ENCODE results near the gene PLOD1. TPM values are rescaled to one million over a fixed set of nuclear protein-coding genes. Genes with fewer than 3 reads are reported as not detected.

The PLOD1 gene
- total and polyA plus RNA-seq, 12 donors, result 37.1 to 133 (median 79.9) TPM

DNA sequence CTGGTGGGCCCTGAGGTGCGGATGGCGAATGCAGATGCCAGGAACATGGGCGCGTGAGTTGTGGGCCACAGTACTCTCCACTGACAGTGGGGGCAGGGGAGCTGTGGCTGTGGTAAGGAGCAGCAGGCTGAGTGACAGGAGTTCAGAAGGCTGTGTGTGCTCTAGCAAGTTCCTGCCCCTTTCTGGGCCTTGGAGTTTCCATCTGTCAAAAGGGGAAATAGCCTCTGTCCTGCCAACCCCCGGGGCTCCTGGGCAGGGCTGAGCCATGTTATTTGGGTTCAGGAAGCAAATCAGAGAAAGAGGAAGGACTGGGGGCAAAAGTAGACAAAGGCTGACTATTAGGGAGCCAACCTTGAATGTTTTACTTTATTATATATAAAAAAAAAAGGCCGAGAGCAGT, 26.2 kb downstream of the PLOD1 start:
- peak in 5 of 7 donors; percentile 18 to 61 (median 41) for DNase-seq

GRCh38 chr1:11961230-11961629, 26.7 kb downstream of the PLOD1 start:
- TF ChIP-seq CTCF (IDR thresholded peaks at IDR 0.05), result no peak
- no peak for TF ChIP-seq POLR2A (IDR thresholded peaks at IDR 0.05)
- H3K27me3 ChIP-seq, result no peaks in the 10 kb centered on the region
- H3K36me3 ChIP-seq (replicated peaks in 1 of 2), result peaks cover 0 to 71% of the 10 kb centered on the region in 2 donors
- H3K4me1 ChIP-seq (replicated peaks in 1 of 2), result peaks cover 15 to 17% of the 10 kb centered on the region in 2 donors
- H3K4me3 ChIP-seq, result no peak overlapping the region
- H3K27ac ChIP-seq, result peak overlapping the region; percentile 42 to 64 (median 58)
- intact Hi-C loops (cut with DNase I), result loop anchor here (10.0 kb wide), 1 partner anchor 116 kb away; the partner anchor contains the start of gene NPPA (in 2 of the 2)
- DNase-seq, result peak; percentile 38 to 83 (median 69)
- H3K9me3 ChIP-seq (replicated peaks in 1 of 3), result no peaks in the 10 kb centered on the region
- WGBS, 4 donors, result 1 to 10% (median 9%) methylated on average over 4 of the region's 4 CpGs

More for the DNA sequence above, 26.2 kb downstream of the PLOD1 start:
- WGBS, 4 donors, result 57 to 71% (median 66%) methylated on average over 6 of the region's 6 CpGs
- no peaks in the 10 kb centered on the region for H3K9me3 ChIP-seq (replicated peaks in 1 of 3)
- intact Hi-C loops (cut with DNase I), result loop anchor here (10.0 kb wide), 1 partner anchor 116 kb away; the partner anchor contains the start of gene NPPA (in 2 of the 2)
- no peaks in the 10 kb centered on the region for H3K27me3 ChIP-seq
- peak overlapping the region; percentile 42 to 75 (median 63) for H3K27ac ChIP-seq
- no peak overlapping the region for H3K4me3 ChIP-seq
- H3K4me1 ChIP-seq (replicated peaks in 1 of 2), result peaks cover 15 to 17% of the 10 kb centered on the region in 2 donors
- TF ChIP-seq POLR2A (IDR thresholded peaks at IDR 0.05) (no peak), CTCF (IDR thresholded peaks at IDR 0.05) (no peak)
- H3K36me3 ChIP-seq (replicated peaks in 1 of 2), result peaks cover 0 to 67% of the 10 kb centered on the region in 2 donors

DNA sequence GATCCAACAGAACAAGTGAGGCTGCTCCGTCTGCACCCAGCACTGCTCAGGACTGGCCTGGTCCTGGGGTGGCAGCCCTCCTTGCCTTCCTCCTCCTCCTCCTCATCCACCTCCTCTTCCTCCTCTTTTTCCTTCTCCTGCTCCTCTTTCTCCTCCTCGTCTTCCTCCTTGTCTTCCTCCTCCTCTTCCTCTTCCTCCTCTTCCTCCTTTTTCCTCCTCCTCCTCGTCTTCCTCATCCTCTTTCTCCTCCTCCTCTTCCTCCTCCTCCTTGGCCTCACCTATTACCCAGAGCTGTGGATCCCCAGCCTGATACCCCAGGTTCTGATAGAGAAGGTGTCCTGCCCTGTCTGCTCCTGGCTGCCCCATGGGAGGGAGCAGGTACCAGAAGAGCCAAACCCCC, 29.1 kb downstream of the PLOD1 start:
- Histone ChIP-seq H3K36me3 (replicated peaks in 1 of 2) (peaks cover 0 to 49% of the 10 kb centered on the region in 2 donors), H3K4me3 (no peak overlapping the region), H3K4me1 (replicated peaks in 1 of 2) (peaks cover 15 to 17% of the 10 kb centered on the region in 2 donors), H3K27me3 (no peaks in the 10 kb centered on the region), H3K9me3 (replicated peaks in 1 of 3) (no peaks in the 10 kb centered on the region), H3K27ac (no peak overlapping the region)
- WGBS, 4 donors, result 80 to 87% (median 84%) methylated on average over 3 of the region's 3 CpGs
- DNase-seq, result no peak
- intact Hi-C loops (cut with DNase I), result loop anchor here (10.0 kb wide), 1 partner anchor 119 kb away; the partner anchor contains the start of gene NPPA (in 2 of the 2)
- no peak for TF ChIP-seq POLR2A (IDR thresholded peaks at IDR 0.05)
- TF ChIP-seq CTCF (IDR thresholded peaks at IDR 0.05), result no peak

DNA sequence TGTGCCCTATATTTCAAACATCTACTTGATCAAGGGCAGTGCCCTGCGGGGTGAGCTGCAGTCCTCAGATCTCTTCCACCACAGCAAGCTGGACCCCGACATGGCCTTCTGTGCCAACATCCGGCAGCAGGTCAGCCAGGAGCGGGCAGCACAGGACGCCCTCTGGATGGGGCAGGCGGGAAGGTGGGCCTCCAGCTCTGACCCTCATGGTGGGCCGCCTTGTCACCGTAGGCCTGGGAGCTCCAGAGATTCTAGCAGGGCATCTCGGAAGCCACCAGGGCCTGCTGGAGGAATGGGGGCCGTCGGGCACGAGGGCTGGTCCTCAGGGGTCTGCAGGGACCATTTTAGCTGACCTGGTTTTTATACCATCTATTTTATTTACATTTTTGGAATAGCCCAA, 30.1 kb downstream of the PLOD1 start:
- Histone ChIP-seq H3K27me3 (no peaks in the 10 kb centered on the region), H3K27ac (no peak overlapping the region), H3K36me3 (replicated peaks in 1 of 2) (peaks cover 0 to 42% of the 10 kb centered on the region in 2 donors), H3K4me3 (no peak overlapping the region), H3K4me1 (replicated peaks in 1 of 2) (peaks cover 15 to 17% of the 10 kb centered on the region in 2 donors), H3K9me3 (replicated peaks in 1 of 3) (no peaks in the 10 kb centered on the region)
- TF ChIP-seq POLR2A (IDR thresholded peaks at IDR 0.05) (no peak), CTCF (IDR thresholded peaks at IDR 0.05) (no peak)
- WGBS, 4 donors, result 80 to 96% (median 95%) methylated on average over 3 to 12 of the region's 12 CpGs
- intact Hi-C loops (cut with DNase I), result loop anchor here (10.0 kb wide), 1 partner anchor 120 kb away; the partner anchor contains the start of gene NPPA (in 2 of the 2)
- no peak for DNase-seq
